ENCODE data around the gene PARD3. TPM values are rescaled to one million over a fixed set of nuclear protein-coding genes. Genes with fewer than 3 reads are reported as not detected.

PARD3 gene
- total RNA-seq, 1 donor from 2014 or later = 0.11 TPM

DNA sequence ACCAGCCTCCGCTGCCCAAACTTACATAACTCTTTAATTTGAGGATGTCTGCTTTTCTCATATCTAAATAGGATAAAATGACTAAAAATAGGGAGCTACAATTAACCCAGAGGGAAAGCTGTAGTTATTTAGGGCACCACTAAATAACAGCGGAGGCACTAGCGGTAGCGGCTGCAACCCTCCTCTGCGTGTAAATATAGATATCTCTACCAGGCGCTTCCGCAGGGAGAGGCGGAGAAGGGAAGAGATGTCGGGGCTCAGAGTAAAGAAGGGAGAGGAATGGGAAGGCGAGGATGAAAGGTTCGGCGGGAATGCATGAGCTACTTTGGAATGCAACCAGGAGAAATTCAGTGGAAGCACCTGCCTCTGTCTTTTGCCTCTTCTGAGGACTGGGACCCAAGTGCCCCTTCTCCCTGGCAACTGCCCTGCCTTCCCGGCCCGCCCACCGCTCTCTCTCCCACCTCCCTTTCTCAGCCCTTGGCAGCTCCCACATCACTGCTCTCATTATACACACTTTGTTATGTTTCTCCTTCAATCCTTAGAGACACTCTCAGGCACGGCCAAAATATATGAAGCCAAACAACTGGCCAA lies 698.3 kb downstream of the PARD3 start:
- DNase-seq (no peak), ATAC-seq (ENCODE audit: low read depth) (no peak)
- H3K27ac Mint-ChIP-seq = no peak overlapping the region
- TF ChIP-seq, protein P1, sequence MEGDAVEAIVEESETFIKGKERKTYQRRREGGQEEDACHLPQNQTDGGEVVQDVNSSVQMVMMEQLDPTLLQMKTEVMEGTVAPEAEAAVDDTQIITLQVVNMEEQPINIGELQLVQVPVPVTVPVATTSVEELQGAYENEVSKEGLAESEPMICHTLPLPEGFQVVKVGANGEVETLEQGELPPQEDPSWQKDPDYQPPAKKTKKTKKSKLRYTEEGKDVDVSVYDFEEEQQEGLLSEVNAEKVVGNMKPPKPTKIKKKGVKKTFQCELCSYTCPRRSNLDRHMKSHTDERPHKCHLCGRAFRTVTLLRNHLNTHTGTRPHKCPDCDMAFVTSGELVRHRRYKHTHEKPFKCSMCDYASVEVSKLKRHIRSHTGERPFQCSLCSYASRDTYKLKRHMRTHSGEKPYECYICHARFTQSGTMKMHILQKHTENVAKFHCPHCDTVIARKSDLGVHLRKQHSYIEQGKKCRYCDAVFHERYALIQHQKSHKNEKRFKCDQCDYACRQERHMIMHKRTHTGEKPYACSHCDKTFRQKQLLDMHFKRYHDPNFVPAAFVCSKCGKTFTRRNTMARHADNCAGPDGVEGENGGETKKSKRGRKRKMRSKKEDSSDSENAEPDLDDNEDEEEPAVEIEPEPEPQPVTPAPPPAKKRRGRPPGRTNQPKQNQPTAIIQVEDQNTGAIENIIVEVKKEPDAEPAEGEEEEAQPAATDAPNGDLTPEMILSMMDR (IDR thresholded peaks at IDR 0.05) = no peak
- no peaks in the 10 kb centered on the region for H3K36me3 Mint-ChIP-seq (ENCODE audit: low read depth)
- no peak overlapping the region for H3K4me3 Mint-ChIP-seq
- ChIA-PET POLR2A (no interaction called here), CTCF (no interaction called here)
- intact Hi-C loops (cut with micrococcal nuclease) = no loop called here
- H3K9me3 Mint-ChIP-seq = no peaks in the 10 kb centered on the region
- H3K27me3 Mint-ChIP-seq = no peaks in the 10 kb centered on the region
- no peaks in the 10 kb centered on the region for H3K4me1 Mint-ChIP-seq

DNA sequence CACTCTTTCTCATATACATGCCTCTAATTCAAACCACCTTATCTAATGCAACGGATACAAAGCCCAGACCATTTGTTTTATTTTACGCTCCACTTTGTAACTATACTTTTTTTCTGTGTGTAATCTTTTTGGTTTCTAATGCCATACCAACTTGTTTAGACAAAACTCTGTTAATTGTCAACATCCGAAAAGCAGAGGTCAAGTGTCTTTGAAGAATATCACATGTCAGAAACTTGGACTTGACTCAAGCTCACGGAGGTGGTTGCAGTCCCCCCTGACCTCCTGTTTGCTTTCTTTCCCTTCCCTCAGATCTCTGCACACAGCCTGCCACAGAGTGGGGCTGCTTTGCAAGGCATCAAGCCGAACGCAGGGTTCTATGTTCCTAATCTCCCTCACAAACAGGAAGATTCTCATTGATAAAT lies 698.9 kb downstream of the PARD3 start:
- CTCF ChIA-PET = no interaction called here
- Mint-ChIP-seq H3K4me1 (no peaks in the 10 kb centered on the region), H3K36me3 (ENCODE audit: low read depth) (no peaks in the 10 kb centered on the region), H3K27ac (no peak overlapping the region), H3K9me3 (no peaks in the 10 kb centered on the region), H3K27me3 (no peaks in the 10 kb centered on the region), H3K4me3 (no peak overlapping the region)
- TF ChIP-seq, protein P1 (IDR thresholded peaks at IDR 0.05) = no peak
- ATAC-seq (ENCODE audit: low read depth) = no peak
- DNase-seq = no peak
- intact Hi-C loops (cut with micrococcal nuclease) = no loop called here
- POLR2A ChIA-PET = no interaction called here

DNA sequence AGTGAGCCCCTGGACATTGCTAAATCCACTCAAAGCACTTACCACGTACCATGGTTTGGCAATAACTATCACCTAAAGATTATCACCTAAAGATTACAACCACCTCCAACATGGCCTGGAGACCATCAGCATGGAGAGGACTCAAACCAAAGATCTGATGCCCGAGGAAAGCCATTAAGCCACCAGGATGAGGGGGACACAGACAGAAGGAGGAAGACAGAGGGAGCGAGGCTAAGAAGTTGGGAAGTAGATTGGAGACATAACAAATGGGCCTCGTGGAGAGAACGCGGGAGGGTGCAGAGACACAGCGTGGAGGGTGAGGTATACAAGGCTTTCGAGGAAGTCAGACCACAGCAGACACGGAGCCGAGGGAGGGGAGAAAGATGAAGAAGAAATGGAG lies 700.2 kb downstream of the PARD3 start:
- intact Hi-C loops (cut with micrococcal nuclease) = no loop called here
- Mint-ChIP-seq H3K36me3 (ENCODE audit: low read depth) (no peaks in the 10 kb centered on the region), H3K4me3 (no peak overlapping the region), H3K27ac (no peak overlapping the region), H3K4me1 (no peaks in the 10 kb centered on the region), H3K27me3 (no peaks in the 10 kb centered on the region), H3K9me3 (no peaks in the 10 kb centered on the region)
- TF ChIP-seq, protein P1 (IDR thresholded peaks at IDR 0.05) = no peak
- DNase-seq (no peak), ATAC-seq (ENCODE audit: low read depth) (no peak)
- CTCF ChIA-PET = no interaction called here
- POLR2A ChIA-PET = no interaction called here

DNA sequence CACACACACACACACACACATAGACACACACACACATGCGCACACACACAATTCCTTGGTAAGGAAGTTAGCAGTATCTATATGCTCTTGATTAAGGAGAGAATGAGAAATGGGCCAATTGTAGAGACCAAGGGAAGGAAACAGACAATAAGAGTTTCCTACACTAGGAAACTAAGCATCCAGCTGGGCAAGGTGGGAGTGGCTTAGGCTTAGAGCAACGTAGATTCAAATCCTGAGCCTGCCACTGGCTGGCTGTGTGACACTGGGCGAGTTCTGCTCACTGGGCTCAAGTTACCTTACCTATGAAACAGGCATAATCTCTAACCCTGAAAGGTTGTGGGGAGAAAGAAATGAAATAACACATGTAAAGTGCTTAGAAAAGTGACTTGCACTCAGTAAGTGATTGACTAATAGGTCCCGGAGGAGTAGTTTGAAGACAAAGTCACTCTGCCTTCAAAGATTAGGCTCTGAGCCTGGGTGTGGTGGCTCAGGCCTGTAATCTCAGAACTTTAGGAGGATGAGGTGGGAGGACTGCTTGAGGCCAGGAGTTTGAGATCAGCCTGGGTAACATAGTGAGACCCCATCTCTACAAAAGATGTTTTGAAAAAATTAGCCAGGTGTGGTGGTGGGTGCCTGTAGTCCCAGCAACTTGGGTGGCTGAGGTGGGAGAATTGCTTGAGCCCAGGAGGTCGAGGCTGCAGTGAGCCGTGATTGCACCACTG lies 701.4 kb downstream of the PARD3 start:
- H3K27me3 Mint-ChIP-seq = no peaks in the 10 kb centered on the region
- H3K4me3 Mint-ChIP-seq = no peak overlapping the region
- ATAC-seq (ENCODE audit: low read depth) (no peak), DNase-seq (no peak)
- ChIA-PET CTCF (no interaction called here), POLR2A (no interaction called here)
- intact Hi-C loops (cut with micrococcal nuclease) = no loop called here
- H3K9me3 Mint-ChIP-seq = no peaks in the 10 kb centered on the region
- H3K4me1 Mint-ChIP-seq = no peaks in the 10 kb centered on the region
- no peak overlapping the region for H3K27ac Mint-ChIP-seq
- no peaks in the 10 kb centered on the region for H3K36me3 Mint-ChIP-seq (ENCODE audit: low read depth)
- TF ChIP-seq, protein P1 (IDR thresholded peaks at IDR 0.05) = no peak

DNA sequence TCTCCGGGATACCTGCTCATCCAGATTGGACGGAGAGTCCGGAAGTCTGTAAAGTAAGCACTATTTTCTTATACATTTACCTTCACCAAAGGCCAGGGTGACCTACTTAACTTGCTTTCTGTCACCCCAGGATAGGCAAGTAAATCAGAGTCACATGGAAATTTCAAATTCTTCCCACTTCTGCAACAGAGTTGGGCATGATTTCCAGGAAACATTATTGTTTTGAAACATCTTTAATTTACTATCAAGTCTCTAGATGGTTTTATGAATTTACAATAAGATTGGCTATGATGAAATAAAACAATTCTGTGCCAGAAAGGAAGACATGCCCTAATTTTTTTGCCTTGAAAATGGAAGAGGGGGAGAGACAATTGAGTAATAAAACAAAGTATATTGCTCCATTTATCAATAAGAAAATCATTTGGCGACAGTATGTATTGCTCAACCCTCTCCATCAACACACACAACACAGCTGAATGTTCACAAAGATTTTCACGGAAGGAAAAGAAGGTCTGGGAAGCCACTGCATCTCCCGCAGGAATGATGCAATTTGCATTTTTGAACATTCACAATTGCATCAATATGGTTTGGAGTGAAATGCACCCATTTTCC lies 702.8 kb downstream of the PARD3 start:
- Mint-ChIP-seq H3K4me3 (no peak overlapping the region), H3K36me3 (ENCODE audit: low read depth) (no peaks in the 10 kb centered on the region), H3K27me3 (no peaks in the 10 kb centered on the region), H3K9me3 (peaks cover 2% of the 10 kb centered on the region), H3K27ac (no peak overlapping the region), H3K4me1 (no peaks in the 10 kb centered on the region)
- no peak for DNase-seq
- no peak for ATAC-seq (ENCODE audit: low read depth)
- TF ChIP-seq, protein P1 (IDR thresholded peaks at IDR 0.05) = no peak
- ChIA-PET CTCF (no interaction called here), POLR2A (no interaction called here)
- intact Hi-C loops (cut with micrococcal nuclease) = no loop called here

All from activated B cell treated with CpG ODN at 0.5 μM for 24 hours (primary cell).